Fibroblast of upper back skin (primary cell): ENCODE measurements around the gene PITX2.

Experiments
- DNase-seq: peaks from one replicate; pipeline ENCODE4 v3.0.0-alpha.2; 2013

Gene PITX2

GRCh38 chr4:110623718-110624397 is 981 bp upstream of the PITX2 start:
- DNase-seq = no peak

GRCh38 chr4:110621839-110622751 is 782 bp downstream of the PITX2 start:
- DNase-seq = no peak

- no peak for DNase-seq
These were observed 1.5 kb downstream of the PITX2 start for GRCh38 chr4:110621328-110621812.

- no peak for DNase-seq
These were observed 2.1 kb downstream of the PITX2 start for GRCh38 chr4:110620691-110621327.

GRCh38 chr4:110620322-110620690 is 2.6 kb downstream of the PITX2 start:
- no peak for DNase-seq

- no peak for DNase-seq
These were observed 3.2 kb downstream of the PITX2 start for GRCh38 chr4:110619463-110620247.

GRCh38 chr4:110618581-110619462 is 4.1 kb downstream of the PITX2 start:
- no peak for DNase-seq

GRCh38 chr4:110617646-110618580 is 5.0 kb downstream of the PITX2 start:
- DNase-seq = no peak

GRCh38 chr4:110617075-110617640 is 5.7 kb downstream of the PITX2 start:
- DNase-seq = no peak

- no peak for DNase-seq
These were observed 6.4 kb downstream of the PITX2 start for GRCh38 chr4:110616238-110617074.

- DNase-seq = no peak
These were observed 7.3 kb downstream of the PITX2 start for GRCh38 chr4:110615353-110616237.

- no peak for DNase-seq
These were observed 7.9 kb downstream of the PITX2 start for GRCh38 chr4:110614976-110615352.

- DNase-seq = no peak
These were observed 8.5 kb downstream of the PITX2 start for GRCh38 chr4:110614173-110614963.

- no peak for DNase-seq
These were observed 9.1 kb downstream of the PITX2 start for GRCh38 chr4:110613745-110614144.

- no peak for DNase-seq
These were observed 10.1 kb downstream of the PITX2 start for GRCh38 chr4:110612631-110613269.

- DNase-seq = no peak
These were observed 10.9 kb downstream of the PITX2 start for GRCh38 chr4:110611968-110612447.
